Endometrial microvascular endothelial cells (primary cell): Measurements from ENCODE around the gene NDFIP2. TPM values are rescaled to one million over a fixed set of nuclear protein-coding genes. Genes with fewer than 3 reads are reported as not detected.

Source experiments
- in situ Hi-C: cut with HindIII; loops from 2 replicates; pipeline ENCODE4 v1.10.0; 2017; ENCODE audit warnings: low sequenced_read_pairs, low pct_unique_long_range_greater_than_20kb; ENCODE audit errors: inconsistent ontology term
- total RNA-seq: library from RNA; depleted of rRNA; stranded (reverse); fragments of >200 nt; gene quantifications from one replicate; pipeline ENCODE4 v1.2.3, GENCODE V29; 2015; ENCODE audit errors: inconsistent ontology term

The NDFIP2 gene
- total RNA-seq, 1 donor from 2014 or later, result 13.6 TPM

DNA sequence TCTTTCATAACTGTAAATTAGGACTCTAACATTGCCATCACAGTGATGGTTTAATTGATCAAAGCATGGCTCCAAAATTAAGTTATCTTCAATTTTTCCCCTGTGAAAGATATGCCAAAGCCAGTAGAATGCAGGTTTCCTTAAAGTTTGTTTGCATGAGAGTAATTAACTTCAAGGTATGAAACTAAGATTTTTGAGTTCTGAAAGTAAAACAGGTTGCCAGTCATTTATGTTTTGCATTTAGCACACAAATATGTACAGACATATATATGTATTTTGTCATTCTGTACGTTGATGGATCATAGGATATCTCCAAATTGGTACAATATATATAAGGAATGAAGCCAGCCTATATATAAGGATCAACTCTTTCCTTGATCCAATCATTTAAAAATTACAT is 23.6 kb upstream of the NDFIP2 start:
- in situ Hi-C loops, result no loop called here

DNA sequence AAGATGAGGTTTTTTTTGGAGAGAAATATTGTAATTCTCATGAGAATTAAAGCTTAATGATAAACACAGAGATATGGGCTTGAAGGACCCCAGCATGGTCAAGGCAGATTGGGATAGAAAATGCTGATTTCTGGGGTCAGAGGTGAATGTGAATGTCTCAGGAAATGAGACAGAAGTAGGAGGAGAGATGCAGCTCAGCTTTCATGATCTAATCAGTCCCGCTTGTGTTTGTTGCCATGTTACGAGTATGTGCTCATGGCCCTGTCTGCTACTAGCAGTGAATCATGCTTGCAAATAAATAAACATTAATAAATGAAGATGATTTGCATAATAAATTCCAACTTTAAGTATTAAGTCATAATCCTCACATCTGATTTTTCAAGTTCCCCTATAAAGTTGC is 23.0 kb upstream of the NDFIP2 start:
- in situ Hi-C loops, result no loop called here

DNA sequence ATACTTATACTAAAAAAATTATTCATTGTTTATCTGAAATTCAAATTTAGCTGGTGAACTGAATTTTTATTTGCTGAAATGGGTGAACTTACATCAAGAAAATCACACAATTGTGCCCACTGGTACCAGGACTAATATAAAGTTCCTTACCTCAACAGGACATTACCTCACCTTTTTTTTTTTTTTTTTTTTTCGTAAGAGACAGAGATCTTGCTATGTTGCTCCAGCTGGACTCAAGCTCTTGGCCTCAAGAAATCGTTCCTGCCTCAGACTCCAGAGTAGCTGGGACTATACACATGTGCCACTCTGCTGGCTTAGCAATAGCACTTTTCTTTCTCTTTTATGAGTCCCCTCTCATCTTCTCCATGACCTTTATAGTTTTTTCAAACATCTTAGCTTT is 22.5 kb upstream of the NDFIP2 start:
- in situ Hi-C loops, result no loop called here

DNA sequence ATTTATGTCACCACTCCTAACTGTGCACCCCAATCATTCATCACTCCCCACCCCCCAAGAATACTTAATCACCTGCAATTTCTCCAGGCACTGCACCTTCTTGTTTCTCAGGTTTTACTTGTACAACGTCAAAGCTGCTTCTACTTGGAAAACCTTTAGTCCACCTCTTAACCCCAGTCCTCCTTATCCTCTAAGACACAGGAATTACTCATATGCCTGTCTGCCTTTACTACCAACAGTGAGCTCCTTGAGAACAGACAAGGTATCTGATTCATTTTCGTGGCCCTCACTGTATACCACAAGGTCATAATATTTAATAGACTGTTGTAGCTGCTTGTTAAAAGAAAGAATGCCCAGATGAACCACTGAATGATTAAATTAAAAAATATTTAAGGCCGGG is 21.0 kb upstream of the NDFIP2 start:
- in situ Hi-C loops, result no loop called here

DNA sequence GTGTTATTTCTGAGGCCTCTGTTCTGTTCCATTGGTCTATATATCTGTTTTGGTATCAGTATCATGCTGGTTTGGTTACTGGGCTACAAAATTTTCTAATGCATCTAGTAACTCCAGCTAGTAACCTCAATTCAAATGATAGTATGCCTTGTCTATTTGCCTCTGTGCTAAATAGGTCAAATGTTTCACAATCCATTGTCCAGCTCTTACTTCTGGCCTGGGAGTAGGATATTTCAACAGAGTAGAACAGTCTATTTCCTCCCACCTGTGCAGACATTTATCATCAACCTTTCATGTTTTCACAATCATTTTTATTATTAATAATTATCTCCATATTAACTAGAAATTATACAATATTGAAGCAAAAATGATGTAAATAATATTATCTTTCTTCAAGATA is 18.1 kb upstream of the NDFIP2 start:
- in situ Hi-C loops, result no loop called here

DNA sequence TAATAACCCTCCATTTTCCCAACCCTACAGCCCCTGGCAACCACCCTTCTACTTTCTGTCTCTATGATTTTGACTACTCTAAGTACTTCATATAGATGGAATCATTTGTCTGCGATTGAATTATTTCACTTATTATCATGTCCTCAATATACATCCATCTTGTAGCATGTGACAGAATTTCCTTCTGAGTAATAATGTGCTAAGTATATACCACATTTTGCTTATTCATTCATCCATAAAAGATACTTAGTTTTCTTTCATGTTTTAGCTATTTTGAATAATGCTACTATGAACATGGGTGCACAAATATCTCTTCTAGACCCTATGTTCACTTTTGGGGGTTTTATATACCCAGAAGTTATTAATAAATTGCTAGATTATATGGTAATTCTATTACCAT is 17.4 kb upstream of the NDFIP2 start:
- in situ Hi-C loops, result no loop called here

DNA sequence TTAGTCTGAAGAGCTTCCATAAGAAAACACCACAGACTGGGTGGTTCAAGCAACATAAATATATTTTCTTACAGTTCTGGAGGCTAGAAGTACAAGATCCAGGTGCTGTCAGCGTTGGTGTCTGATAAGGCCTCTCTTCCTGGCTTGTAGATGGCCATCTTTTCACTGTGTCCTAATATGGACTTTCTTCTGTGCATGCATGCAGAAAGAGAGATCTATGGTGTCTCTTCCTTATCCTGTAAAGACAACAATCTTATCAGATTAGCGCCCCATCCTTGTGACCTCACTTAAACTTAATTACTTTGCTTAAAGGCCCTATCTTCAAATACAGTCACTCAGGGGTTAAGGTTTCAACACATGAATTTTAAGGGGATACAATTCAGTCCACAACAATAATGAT is 14.1 kb upstream of the NDFIP2 start:
- in situ Hi-C loops, result no loop called here

DNA sequence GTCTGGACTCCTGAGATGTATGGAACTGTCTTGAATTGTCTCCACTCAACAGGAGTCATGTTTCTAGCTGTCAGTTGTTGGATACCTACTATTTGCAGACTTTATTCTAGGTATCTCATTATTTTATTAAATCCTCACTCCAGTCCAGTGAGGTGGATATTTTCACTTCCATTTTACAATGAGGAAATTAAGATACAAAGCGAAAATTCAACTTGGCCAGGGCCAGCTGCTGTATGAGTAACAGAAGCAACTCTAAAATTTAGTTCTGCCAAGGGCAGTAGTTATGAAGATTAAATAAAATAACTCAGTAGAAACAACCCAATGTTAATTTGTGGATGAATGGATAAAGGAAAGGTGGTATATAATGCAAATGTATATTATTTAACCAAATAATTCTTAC is 12.6 kb upstream of the NDFIP2 start:
- in situ Hi-C loops, result no loop called here

DNA sequence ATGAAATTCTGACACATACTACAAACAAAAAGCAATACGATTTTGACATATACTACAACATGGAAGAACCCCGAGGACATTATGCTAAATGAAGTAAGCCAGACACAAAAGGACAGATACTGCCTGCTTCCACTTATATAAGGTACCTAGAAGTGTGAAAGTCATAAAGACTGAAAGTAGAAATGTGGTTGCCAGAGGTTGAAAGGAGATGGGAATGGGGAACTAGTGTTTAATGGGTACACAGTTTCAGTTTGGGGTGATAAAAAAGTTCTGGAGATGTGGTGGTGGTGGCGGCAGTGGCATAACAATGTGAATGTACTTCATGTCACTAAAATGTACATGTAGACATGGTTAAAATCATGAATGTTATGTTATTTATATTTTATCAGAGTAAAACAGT is 12.1 kb upstream of the NDFIP2 start:
- in situ Hi-C loops, result no loop called here

DNA sequence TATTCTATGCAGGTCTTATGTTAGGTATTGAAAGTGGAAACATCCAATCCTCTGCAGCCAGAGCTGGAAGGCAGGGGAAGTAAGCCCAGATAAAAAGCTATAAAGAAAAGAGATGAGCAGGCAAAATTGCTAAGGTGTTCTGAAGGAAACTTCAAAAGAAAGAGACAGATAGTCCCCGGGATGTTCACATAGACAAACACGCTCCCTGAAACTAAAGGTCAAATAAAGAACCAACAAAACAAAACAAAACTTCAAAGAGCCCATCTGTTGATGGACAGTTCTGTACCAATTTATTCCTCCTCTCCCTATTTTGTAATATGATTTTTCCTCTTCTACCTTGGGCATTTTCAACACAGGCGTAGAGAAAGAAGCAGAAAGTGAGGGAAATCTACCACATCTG is 11.3 kb upstream of the NDFIP2 start:
- in situ Hi-C loops, result no loop called here

DNA sequence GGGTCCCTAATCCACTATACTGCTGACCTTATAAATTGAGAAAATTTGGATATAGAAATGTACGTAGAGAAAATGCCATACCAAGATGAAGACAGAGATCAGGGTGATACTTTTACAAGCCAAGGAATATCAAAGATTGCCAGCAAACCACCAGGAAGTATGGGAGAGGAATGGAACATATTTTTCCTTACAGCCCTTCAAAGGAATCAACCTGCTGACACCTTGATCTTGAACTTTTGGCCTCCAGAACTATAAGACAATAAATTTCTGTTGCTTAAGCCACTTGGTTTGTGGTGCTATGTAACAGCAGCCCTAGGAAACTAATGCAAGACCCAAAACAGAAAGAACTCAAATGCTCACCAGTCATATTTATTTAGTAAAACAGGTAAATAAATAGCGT is 10.3 kb upstream of the NDFIP2 start:
- in situ Hi-C loops, result no loop called here

DNA sequence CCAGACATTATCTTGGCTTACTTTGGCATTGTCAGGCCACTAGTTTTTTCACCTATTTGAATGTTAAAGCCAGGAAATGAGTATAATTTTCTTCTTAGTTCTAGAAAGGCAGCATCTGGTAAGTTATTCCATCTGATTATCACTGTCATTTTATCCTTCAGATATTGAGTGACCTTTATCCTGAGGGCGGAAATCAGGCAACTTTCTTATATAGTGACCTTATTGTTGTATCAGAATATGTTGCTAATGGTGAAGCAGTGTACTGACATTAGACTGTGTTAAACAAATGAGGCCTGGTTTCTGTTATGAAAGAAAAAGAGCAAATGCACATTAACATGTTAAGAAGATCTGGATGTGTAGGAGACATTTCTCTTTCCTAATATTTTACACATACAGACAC is 5.4 kb upstream of the NDFIP2 start:
- in situ Hi-C loops, result no loop called here

DNA sequence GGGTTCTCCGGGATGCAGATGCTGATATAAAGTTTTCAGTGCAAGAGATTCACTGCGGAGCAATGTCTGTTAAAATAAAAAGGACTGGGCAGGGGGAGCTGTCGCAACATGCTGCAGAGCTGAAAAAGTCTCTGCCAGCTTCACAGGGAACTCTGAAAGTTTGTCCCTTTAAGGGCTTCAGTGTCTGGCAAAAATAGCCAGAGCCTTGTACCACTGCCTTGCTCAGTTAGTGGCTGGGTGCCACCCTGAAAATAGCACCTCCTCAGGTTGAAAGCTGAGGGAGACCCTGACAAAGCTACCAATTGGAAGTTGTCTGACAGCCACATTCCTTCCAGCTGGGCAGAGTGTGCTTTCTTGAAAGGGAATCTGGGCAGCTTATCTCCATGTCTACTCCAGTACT is 3.0 kb upstream of the NDFIP2 start:
- in situ Hi-C loops, result no loop called here

DNA sequence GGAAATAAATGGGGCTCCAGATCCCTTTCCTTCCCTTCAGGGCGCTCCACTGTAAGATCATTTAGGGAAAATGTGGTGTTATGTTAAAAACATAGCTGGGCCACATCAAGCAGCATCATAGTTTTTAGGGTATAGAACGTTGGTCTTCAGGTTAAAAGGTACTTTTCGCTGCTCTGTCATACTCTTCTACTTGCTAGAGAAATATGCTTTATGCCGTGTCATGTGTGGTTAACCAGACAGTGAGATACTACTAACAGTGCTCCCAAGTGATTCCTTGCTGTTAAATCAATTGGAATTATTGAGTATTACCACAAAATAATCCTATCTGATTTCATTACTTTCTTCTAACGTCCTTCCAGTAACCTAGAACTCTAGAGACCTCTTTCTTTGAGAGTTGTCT is 1.1 kb upstream of the NDFIP2 start:
- in situ Hi-C loops, result no loop called here

DNA sequence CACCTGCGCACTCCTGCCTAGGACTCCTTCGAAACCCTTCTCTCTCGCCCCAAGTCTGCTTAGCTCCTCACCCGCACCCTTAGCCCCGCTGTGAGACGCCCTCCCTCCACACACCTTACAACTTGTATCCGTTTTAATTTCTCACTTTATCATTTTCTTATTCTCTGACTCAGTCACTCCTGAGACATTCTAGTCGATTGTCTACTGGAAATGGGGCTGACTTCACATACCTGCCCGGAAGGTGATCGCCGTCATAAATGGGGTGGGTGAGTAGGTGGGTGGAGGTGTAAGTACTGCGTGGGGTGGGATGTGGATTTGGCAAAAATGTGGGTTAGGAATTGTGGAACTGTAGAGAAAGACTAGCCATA is 714 bp downstream of the NDFIP2 start:
- in situ Hi-C loops, result no loop called here

DNA sequence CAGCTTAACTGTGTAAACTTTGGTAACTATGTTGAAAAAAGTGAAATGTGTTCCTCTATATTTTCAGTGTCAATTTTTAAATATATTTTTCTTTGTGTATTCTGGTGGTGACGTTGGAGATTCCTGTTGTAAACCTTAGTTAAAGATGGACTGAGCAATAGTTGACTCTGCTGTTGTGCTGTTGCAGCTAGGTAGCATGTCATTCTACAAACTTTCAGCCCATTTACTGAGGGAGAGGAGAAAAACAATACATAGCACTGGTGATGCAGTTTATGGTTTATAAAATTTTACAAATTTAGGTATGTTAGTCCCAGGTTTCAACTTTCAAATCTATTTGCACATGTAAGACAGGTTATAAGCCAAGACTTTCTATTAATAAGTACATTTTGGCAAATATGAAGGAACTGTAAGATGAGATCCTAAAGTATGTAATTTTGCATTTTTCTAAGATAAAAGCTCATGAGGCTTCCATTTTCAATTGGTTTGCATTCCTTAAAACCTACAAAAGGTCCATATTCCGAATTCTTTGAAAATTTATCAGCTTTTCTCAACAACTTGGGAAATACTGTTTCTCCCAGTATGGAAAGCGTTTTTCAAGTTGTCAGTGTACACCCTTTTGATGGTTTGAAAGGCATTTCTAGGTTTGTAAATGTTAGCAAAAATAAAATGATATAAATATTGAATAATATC is 1.5 kb downstream of the NDFIP2 start:
- in situ Hi-C loops, result no loop called here

DNA sequence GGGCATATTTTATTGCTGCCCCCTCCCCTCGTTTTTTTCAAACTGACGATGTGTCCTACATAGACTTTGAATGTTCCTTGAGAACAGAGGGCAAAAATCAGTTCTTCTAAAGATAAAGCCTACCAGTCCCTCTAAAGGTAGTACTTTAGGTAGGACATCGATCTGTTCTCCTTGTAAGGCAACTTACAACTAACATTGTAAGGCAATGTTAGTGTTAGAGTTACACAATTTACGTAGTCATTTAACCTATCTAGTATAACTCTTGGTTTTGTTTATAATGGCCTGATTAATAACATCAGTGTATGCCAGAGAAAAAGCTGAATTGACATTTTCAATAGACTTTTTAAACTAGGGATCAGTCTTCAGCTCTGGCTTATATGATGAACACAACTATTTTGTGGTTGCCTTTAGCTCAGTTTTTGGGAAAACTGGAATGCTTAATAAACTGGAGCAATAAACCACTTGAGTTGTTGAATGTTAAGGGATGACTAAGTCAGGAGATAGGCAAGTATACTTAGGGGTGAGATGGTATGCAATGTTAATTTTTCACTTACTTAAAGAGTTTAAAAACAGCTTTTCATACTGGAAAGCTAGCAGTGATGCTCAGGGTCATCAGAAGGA is 2.2 kb downstream of the NDFIP2 start:
- in situ Hi-C loops, result no loop called here

DNA sequence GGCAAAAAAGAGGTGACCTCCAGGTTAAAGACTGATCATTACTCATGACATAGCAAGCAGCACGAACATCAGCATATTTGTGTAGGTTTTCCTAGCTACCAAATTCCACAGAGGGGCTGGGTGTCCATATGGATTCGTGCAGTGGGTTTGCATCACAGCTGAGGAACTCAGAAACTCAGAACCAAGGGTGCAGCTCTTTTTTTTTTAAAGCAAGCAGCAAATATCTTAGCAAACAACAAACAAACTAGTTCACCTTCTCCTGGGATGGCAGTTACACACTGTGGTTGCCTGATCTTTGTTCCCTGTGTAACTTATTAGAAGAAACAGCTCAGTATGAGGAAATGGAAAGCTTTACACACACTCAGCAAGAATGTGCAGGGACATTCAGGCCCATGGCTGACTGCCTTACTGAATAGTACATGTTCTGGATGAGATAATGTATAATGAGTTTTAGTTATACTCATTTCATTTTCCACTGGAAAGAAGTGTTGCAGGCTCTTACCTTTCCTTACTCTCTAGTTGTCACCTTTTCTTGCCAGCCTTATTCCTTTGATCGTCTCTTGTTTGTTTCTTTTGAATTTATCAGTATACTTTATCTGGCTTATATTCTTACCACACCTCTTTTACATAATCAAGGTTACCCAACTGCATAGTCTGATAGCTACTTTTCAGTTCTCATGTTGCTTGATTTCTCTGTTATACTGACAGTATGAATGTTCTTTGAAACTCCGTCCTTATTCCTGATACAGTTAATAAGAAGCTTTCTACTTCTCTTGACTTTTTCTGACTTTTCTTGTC is 4.3 kb downstream of the NDFIP2 start:
- in situ Hi-C loops, result no loop called here

DNA sequence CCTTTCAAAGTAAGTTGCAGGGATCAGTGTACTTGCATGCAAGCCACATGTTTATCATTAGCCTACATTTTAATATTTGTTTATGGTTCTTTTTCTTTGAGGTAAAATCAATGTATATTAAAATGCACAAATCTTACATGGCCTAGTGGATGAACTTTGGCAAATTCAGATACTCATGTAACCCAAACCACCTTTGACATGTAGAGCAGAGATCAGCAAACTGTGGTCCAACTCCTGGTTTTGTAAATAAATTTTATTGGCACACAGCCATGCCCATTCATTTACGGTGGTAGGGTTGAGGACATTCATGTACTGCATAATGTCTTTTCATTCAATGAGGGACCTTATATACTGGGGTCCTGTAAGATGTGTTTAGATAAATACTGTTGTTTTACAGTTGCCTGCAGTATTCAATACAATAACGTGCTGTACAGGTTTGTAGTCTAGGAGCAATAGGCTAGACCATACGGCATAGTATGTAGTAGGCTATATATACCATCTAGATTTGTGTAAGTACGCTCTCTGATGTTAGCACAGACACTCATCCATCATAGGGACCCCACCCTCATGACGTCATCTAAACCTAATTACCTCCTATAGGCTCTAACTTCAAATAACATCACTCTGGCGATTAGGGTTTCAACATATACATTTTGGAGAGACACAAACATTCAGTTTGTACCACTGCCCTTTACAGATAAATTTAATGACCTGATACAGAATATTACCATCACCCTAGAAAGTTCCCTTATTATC is 5.7 kb downstream of the NDFIP2 start:
- in situ Hi-C loops, result no loop called here

DNA sequence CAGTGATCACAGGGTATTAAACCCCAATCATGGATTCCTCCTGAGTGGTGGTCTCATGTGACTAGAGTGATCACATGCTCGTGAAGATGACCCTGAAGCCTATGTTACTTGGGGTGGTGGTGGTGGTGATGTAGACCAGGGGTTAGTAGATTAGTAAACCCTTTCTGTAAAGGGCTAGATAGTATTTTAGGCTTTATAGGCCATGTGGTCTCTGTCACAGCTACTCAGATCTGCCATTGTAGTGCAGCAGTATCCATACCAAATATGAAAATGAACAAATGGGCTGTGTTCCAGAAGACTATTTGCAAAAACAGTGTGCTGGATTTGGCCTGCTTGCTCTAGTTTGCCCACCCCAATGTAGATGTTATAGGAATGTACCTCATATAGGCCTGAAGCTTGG is 9.4 kb downstream of the NDFIP2 start:
- in situ Hi-C loops, result no loop called here
